ENCODE data around the gene MAGI3. TPM values are rescaled to one million over a fixed set of nuclear protein-coding genes. Genes with fewer than 3 reads are reported as not detected.

The MAGI3 gene
- polyA plus RNA-seq, 1 experiment, result 1.9 TPM

DNA sequence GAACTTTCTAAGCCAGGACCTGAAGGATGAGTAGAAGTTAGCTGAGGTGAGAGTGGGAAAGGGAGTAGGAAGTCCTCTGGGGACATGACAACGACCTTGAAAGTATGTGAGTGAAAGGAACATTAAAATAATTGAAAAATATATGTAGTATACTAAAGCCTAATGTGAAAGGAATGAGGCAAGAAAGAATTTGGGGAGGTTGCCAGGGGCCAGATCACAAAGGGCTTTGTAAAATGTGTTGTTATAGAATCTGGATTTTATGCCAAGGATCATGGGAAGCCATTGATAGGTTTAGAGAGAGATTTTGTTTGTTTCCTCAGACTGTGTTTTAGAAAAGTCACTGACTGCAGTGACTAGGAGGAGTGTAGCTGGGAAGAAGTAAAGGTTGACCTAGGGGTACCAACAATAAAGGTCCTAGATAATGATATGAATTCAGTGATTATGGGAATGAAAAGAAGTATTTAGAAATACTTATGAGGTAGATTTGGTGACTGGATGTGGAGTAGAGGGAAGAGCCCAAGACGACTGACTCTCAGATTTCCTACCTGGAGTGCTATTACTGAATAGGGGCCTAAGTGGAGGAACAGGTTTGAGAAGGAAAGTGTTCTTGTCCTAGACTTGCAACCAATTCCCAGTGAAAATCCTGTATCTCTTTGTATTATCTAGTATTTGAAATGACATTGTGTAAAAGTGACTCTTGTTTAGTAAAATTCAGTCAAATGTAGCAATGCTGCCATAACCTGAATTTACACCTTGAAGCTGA is 189.1 kb downstream of the MAGI3 start:
- no peak for DNase-seq (ENCODE audit: low read depth)
- Histone ChIP-seq H3K36me3 (ENCODE audit: control insufficient read depth, insufficient read depth, low read length) (no peaks in the 10 kb centered on the region), H3K27me3 (ENCODE audit: control insufficient read depth, insufficient read depth, low read length) (no peaks in the 10 kb centered on the region), H3K4me3 (ENCODE audit: low read depth, low read length) (no peak overlapping the region)
- TF ChIP-seq, protein P1, sequence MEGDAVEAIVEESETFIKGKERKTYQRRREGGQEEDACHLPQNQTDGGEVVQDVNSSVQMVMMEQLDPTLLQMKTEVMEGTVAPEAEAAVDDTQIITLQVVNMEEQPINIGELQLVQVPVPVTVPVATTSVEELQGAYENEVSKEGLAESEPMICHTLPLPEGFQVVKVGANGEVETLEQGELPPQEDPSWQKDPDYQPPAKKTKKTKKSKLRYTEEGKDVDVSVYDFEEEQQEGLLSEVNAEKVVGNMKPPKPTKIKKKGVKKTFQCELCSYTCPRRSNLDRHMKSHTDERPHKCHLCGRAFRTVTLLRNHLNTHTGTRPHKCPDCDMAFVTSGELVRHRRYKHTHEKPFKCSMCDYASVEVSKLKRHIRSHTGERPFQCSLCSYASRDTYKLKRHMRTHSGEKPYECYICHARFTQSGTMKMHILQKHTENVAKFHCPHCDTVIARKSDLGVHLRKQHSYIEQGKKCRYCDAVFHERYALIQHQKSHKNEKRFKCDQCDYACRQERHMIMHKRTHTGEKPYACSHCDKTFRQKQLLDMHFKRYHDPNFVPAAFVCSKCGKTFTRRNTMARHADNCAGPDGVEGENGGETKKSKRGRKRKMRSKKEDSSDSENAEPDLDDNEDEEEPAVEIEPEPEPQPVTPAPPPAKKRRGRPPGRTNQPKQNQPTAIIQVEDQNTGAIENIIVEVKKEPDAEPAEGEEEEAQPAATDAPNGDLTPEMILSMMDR (IDR thresholded peaks at IDR 0.05; ENCODE audit: insufficient read depth, low read depth, low read length), result no peak
- POLR2A ChIA-PET, result no interaction called here
- CTCF ChIA-PET, result no interaction called here

GRCh38 chr1:113581323-113581722 is 191.0 kb downstream of the MAGI3 start:
- ChIA-PET POLR2A (no interaction called here), CTCF (no interaction called here)
- no peak for DNase-seq (ENCODE audit: low read depth)
- no peaks in the 10 kb centered on the region for H3K27me3 ChIP-seq (ENCODE audit: control insufficient read depth, insufficient read depth, low read length)
- H3K36me3 ChIP-seq (ENCODE audit: control insufficient read depth, insufficient read depth, low read length), result no peaks in the 10 kb centered on the region
- H3K4me3 ChIP-seq (ENCODE audit: low read depth, low read length), result no peak overlapping the region
- TF ChIP-seq, protein P1 (IDR thresholded peaks at IDR 0.05; ENCODE audit: insufficient read depth, low read depth, low read length), result no peak

DNA sequence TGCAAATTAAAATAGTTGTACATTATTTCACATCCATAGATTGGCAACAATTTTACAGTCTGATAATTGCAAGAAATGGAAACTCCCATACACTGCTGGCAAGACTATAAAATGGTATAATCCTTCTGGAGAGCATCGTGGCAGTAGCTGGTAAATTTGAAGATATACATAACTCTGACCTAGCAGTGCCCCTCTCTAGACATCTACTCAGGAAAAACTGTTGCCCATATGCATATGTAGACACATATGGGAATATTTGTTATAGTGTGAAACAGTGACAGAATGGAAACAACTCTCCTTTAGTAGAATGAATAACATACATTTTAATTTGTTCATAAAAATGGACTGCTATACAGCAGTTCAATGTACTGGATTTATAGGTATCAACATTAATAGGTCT is 191.8 kb downstream of the MAGI3 start:
- no peaks in the 10 kb centered on the region for H3K27me3 ChIP-seq (ENCODE audit: control insufficient read depth, insufficient read depth, low read length)
- CTCF ChIA-PET, result no interaction called here
- TF ChIP-seq, protein P1 (IDR thresholded peaks at IDR 0.05; ENCODE audit: insufficient read depth, low read depth, low read length), result no peak
- no peak overlapping the region for H3K4me3 ChIP-seq (ENCODE audit: low read depth, low read length)
- POLR2A ChIA-PET, result no interaction called here
- H3K36me3 ChIP-seq (ENCODE audit: control insufficient read depth, insufficient read depth, low read length), result no peaks in the 10 kb centered on the region
- DNase-seq (ENCODE audit: low read depth), result no peak

DNA sequence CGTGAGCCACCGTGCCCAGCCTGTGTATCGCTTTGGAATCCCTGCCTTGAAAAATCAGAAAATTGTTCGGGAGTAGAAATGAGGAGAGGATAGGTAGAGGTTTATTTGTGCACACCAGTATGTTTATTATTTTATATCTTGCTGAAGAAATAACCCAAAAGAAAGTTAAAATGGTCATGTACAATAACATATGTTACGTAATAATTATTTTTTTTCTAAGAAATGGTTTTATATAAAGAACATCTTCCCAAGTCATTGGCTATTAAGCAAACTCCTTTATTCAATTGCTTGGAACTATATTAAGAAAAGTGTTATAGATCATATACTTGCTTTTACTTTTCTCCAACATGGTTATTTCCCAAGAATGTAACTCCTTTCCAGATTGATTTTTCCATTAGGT is 197.2 kb downstream of the MAGI3 start:
- POLR2A ChIA-PET, result no interaction called here
- no peak overlapping the region for H3K4me3 ChIP-seq (ENCODE audit: low read depth, low read length)
- TF ChIP-seq, protein P1 (IDR thresholded peaks at IDR 0.05; ENCODE audit: insufficient read depth, low read depth, low read length), result no peak
- CTCF ChIA-PET, result no interaction called here
- no peak for DNase-seq (ENCODE audit: low read depth)
- no peaks in the 10 kb centered on the region for H3K36me3 ChIP-seq (ENCODE audit: control insufficient read depth, insufficient read depth, low read length)
- no peaks in the 10 kb centered on the region for H3K27me3 ChIP-seq (ENCODE audit: control insufficient read depth, insufficient read depth, low read length)

- Histone ChIP-seq H3K4me3 (ENCODE audit: low read depth, low read length) (no peak overlapping the region), H3K27me3 (ENCODE audit: control insufficient read depth, insufficient read depth, low read length) (no peaks in the 10 kb centered on the region), H3K36me3 (ENCODE audit: control insufficient read depth, insufficient read depth, low read length) (no peaks in the 10 kb centered on the region)
- TF ChIP-seq, protein P1 (IDR thresholded peaks at IDR 0.05; ENCODE audit: insufficient read depth, low read depth, low read length), result no peak
- POLR2A ChIA-PET, result no interaction called here
- no peak for DNase-seq (ENCODE audit: low read depth)
- CTCF ChIA-PET, result interaction anchor here (0.6 kb wide), 1 partner anchor 13 kb away, joined by 3 read pairs; no protein-coding TSS in a partner anchor
Observed at GRCh38 chr1:113592230-113592629, 201.9 kb downstream of the MAGI3 start.
